HG03565 (cell line): ENCODE measurements around the gene ACADS.

Experiments
- ATAC-seq: cut with Tn5 transposase; IDR thresholded peaks from one replicate; pipeline ENCODE4 v1.9.1; 2021; ENCODE audit warnings: mild to moderate bottlenecking, moderate library complexity; ENCODE audit not compliant: unreplicated experiment

The ACADS gene

DNA sequence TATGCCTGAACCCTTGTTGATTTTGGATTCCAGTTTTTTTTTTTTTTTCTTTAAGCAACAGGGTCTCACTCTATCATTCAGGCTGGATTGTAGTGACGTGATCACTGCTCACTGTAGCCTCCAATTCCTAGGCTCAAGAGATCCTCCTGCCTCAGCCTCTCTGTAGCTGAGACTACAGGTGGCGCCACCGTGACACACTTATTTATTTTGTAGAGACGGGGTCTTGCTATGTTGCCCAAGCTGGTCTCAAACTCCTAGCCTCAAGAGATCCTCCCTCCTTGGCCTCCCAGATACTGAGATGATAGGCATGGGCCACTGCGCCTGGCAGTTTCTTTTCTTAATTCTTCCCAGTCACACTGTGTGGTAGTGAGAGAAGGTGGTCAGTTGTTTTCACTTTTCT lies 25.2 kb downstream of the ACADS start:
- no peak for ATAC-seq

DNA sequence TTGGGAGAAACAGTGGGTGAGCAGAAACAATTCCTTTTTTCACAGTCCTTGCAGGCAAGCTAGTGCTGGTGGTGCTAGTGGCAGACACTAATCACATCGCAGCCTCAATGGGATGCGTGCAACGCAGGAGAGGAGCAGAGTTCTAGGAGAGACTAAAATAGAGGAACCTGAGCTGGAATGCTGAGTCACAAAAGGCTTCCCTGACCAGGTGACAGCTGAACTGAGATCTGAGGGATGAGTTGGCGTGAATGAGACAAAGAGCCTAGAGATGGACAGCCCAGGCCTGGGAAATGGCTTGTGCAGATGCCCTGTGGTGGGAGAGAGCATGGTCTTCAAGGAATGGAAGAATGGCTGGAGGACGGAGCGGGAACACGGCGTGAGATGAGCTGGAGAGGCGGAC lies 25.8 kb downstream of the ACADS start:
- no peak for ATAC-seq

DNA sequence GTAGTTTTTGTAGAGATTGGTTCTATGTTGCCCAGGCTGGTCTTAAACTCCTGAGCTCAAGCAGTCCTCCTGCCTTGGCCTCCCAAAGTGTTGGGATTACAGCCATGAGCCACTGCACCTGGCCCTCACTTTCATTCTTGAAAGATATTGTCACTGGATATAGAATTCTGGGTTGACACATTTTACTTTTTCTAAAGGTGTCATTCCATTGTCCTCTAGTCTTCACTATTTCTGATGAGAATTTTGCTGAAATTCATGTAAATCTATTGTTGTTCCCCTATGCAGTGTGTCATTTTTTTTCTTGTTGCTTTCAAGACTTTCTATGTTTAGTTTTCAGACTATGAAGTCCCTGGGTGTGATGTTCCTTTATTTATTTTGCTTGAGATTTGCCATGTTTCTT lies 29.2 kb downstream of the ACADS start:
- ATAC-seq, result no peak

DNA sequence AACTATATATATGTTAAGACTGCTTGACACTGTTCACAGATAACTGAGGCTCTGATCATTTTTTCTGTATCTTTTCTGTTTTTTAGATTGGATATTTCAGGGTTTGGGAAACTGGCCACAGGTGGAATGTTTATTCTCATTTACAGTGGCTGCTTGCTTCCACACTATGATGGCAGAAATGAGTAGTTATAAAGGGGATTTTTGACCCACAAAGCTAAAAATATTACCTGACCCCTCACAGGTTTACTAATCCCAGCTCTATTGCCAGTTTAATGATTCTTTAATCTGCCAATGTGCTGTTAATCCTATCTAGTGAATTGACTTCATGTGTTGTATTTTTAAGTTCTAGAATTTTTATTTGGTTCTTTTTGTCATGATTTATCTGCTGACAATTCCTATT lies 29.6 kb downstream of the ACADS start:
- no peak for ATAC-seq

DNA sequence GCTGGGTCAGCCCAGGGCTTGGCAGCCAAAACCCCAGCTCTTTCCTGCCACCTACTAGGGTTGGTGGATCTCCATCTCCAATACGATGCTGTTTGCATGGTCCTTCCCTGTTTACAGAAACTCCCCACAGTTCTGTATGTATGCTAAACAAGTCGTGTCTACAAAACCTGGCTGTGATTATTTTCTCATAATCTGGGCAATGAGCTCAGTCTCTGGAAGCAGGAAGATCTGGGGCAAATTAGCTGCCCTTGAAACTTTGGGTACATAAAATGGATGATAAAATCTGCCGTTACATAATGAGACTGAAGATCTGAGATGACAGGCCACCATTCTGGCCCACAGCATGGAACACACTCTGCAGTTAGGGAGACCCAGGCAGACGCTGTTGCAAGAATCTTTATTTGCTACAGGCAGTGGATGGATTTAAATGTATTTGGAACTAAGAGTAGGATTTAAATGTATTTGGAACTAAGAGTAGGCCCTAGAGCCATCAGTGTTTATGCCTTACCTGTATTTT lies 31.7 kb downstream of the ACADS start:
- no peak for ATAC-seq

DNA sequence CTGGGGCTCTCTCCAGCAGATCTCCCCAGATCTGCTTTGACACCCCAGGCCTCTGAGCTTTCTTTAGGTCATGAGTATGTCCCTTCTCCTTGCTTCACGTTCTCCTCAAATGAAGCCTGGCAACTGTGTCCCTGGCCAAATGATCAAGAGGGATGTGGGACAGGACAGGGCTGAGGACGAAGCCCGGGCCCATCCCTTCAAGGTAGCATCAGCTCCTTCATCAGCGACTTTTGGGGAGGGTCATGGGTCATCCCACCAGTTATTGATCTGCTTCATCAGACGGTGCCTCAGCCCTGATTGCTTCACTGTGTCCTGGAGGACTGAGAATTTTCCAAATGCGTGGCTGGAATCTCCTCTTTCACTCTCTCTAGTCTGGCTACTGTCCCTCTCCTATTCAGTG lies 32.3 kb downstream of the ACADS start:
- no peak for ATAC-seq

DNA sequence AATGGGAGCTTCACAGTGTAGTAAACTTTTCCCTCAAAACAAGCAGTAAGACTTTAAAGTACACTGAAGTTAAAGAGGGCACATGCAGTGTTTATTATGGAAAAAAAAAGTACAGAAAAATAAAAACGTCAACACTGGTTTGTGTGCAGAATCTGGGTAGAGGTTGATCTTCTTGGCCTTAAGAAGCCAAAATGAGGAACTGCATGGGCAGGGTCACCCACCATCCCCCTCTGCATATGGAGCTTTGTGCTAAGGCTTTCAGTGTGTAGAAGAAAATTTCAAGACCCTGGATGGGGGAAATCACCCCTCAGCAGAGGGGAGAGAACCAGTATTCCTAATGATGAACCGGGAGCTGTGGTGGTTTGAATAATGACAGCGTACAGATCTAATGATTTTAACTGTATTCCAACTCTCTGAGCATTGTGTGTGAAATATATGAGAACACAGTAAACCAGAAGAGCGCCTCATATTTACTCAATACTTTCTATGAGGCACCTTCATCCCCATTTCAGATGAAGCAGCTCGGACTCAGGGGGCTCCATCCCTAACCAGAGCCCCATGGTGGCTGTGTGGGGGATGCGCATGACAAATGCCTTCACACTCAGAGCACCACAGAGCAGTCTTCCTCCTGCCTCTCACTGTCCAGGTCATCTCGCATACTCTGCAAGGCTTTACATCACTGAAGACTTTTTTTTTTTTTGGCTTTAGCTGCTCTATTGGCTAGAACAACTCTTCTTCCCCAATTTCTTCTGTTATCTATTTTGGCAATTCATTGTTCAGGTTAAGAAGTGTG lies 33.4 kb downstream of the ACADS start:
- ATAC-seq, result no peak

DNA sequence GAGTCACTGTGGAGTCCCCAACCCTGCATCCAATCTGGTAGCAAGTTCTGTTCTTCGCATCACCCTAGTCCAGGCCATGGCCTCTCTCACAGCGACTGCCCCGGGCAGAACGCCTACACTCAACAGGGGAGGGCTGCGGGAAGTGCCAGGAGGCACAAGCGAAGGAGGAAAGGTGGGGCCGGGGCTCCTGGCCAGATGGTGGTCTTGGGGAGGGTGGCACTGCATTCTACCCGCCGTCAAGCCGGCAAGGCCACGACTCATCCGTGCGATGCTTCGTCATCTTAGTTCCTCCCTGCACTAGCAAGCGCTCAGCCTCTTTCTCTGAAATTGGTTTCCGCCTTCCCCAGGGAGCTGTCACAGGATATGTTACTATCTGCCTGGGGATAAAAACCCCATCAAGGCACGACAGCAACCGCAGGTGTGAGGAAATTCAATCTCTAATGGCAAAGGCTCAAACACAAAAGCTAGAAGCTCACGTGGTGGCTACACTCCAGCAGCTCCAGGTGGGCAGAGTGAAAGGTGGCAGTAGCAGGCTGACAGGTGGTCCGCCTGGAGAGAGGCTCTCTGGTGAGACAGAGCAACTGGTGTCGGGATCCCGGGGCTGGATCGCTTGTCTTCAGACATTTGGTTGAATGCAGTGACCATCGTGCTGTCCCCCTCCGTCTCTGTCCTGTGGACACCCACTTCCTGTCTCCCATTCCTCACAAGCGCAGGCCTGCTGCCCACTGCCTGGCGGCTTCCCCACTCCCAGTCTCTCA lies 34.1 kb downstream of the ACADS start:
- ATAC-seq, result no peak

DNA sequence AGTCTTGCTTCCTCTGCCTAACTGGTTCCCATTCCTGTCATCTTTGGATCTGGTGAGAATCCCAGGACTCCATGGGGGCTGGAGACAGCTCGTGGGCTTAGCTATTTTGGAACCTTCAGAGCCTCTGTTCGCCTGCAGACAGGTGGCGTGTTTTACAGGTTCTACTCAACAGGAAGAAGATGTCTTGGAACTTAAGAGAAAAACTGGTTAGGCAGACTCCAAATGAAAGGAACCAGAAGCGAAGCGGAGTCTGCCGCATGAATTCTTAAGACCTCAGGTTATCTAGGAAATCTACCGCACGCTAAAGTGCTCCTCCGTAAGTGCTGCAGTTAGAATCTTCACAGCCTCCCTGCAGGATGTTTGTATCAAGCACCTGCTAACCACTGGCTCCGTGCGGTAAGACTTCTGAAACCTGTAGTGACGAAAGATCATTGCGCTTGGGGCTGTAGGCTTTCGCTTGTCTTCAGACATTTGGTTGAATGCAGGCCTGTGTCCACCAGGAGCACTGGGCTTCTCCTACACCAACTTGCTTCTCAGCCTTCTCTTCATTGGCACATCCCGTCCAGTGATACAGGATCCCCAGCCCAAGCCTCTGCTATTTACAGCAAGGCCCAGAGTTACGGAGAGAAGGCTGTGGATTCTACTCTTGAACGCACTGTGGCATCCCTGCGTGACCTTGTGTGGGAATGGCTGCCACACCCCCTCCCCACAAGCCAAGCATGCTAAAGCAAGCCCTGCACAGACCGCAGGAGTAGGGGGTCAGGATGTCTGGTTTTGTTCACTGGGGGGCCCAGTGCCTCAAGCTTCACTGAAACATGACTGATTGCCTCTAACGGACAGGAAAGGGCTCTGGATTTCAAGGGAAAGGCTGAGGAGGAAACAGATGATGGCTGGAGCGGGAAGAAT lies 35.0 kb downstream of the ACADS start:
- no peak for ATAC-seq

DNA sequence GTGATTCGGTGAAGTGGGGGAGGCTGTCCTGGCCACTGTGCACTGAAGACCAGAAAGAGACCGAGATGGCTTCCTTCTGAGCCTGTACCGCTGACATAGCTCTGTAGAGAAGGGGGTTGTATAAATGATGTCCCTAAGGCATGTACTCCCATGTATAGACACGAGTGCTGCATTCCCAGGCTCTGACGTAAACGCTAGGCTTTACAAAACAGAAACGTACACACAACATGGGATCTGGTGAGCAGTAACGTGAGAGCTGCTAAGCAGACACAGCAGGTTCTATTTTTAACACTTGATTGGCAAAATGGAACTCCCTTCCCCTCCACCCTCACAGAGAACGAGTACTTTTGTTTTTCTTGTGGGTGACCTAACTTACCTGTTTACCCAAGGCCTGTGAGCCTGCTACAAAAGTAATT lies 35.9 kb downstream of the ACADS start:
- no peak for ATAC-seq

DNA sequence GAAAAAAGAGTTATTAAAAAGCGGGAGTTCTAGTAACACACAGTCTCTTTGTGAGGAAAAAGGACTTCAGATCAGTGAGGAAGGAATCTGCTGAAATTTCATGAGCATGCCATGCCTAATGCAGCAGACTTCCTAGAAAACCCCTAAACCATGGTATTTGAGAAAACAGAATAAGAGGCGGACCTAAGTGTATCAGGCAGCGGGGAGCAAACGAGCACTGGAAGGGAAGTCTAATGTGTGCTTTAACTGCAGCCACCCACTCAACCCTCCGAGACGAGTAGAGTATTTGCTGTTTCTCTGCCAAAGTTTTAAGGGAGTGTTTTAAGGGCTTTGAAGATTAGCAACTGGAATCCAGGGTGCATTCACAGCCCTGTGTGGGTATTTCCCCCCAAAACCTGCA lies 36.5 kb downstream of the ACADS start:
- no peak for ATAC-seq

DNA sequence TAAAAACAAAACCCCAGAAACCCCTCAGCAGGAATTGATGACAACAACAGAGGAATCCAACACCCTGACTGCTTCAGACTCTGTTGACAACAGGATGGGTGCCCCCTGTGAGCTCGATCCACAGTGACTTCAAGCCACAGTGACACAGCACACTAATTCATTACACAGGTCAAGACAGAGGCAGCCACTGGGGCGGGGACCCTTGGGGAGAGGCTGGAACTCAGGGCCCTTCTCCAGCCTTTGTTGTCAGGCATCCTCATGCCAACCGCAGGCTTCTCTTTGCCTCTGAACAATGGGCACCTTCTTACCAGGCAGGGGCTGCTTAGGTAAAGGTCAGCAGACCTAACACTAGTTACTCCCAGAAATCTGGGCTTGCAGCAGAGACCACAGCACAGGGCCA lies 37.6 kb downstream of the ACADS start:
- no peak for ATAC-seq

DNA sequence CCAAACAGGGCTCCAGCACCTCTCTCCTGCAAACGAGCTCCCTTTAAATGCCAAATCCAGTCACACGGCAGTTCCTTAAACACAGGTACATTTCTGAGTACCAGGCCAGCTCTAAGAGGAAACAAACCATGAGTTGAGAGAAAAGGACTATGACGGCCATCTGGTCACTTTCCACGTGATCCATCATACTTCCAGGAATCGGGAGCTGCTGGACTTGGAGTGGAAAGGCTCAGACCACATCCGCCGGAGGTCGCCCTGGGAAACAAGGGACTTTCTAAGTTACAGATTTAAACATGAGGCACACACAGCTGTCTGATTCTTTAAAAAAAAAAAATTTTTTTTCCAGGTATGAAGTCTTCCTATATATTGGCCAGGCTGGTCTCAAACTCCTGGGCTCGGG lies 39.2 kb downstream of the ACADS start:
- ATAC-seq, result no peak

DNA sequence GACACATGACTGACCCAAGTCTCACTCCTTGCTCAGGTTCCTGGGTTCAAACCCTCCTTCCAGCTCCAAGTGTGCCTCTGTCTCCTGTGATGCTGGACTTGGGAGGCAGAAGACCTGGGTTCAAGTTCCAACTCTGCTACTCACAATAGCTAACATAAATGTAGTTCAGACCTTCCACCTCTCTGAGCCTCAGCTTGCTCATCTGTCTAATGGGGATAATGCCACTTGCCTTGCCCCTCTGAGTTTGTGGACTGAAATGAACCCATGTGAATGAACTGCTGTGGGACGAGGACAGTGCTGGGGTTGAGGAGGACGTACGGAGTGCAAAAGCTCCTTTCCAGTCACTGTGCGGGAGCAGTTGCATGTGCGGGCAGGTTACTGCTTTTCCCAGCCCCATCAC lies 40.9 kb downstream of the ACADS start:
- ATAC-seq, result no peak

DNA sequence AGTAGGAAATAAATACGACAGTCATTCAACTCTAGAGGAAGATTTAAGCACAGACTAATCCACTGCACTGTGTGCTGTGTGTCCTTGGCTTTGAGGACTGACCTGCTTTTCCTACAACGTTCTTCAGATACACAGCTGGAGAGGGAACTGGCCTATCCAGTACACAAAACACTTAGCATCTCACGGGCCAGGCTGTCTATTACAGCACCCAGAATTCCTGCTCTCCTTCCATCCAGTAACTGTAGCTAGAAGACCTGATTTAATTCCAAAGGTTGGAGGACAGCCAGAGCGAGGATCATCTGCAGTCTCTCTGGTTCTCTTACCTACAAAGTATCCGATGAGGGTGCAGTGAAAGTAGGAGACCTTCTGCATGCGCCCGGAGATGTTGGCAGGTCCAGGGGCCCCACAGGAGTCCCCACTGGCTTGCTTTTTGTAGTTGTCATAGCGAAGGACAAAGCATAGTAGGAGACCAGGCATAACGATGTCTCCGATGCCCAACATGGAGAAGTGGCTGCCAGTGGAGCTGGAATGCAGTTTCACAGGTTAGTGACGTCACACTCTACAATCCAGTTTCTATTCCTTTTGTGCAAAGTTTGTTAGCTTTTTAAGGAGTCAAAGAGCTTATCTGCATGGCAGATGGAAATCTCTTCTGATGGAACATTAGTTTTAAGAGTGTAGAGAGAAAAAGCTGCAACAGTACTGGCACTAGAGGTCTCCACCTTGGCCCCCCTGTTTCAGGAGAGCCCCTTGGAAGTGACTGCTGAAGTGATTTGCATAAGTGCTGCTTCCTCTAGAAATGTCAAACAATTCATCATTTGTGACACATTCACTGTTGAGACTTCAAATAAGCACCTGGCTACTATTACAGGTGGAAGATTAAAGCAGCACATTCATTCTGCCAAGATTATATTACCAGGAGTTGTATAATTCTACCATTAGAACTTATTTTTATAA lies 41.7 kb downstream of the ACADS start:
- ATAC-seq, result no peak

DNA sequence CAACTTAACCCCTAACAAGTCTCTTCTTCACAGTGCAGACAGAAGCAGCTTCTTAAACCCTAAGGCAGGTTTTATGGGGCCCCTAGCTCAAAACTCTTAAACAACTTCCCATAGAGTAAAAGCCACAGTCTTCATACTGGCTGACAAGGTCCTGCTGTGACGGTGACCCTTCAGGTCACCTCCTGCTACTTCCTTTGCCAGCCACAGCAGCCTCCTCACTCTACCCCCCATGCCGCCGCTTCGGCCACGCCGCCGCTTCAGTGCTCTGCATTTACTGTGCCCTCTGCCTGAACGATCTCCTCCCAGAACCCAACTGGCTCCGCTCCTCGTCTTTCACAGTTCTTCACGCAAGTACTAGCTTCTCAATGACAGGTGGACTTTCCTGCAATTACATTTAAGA lies 45.5 kb downstream of the ACADS start:
- no peak for ATAC-seq

DNA sequence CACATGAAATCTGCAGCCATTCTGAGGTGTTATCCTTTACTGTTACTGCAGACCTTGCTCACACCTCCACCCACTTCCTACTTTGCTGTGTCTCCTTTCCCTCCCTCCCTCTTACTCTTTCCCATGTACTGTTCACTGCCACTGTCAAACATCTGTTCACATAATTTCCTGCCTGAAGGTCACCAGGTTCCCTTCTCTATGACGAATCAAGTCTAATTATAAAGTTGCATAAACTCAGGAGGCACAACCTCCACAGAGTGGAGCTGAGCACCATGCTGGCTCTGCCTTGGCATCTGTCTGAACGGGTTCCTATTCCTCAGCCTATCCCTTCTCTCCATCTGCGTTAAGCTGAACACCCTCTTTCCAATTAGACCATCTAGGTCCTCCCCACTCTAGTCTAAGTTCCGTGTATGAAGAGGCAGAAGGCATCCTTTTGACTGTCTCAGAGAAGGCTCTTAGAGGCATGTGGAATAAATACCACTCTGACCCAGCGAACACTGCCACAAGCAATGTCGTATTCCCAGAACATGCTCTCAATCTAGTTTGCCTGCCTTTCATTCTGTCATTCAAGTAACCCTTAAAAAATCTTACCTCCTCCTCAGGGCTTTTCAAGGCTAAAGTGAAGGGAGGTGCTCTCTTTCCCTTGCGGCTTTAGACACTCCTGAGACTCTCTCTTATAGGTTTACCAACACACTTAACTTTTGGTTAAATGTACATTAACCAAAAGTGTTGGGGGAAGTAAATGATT lies 48.7 kb downstream of the ACADS start:
- ATAC-seq, result no peak

DNA sequence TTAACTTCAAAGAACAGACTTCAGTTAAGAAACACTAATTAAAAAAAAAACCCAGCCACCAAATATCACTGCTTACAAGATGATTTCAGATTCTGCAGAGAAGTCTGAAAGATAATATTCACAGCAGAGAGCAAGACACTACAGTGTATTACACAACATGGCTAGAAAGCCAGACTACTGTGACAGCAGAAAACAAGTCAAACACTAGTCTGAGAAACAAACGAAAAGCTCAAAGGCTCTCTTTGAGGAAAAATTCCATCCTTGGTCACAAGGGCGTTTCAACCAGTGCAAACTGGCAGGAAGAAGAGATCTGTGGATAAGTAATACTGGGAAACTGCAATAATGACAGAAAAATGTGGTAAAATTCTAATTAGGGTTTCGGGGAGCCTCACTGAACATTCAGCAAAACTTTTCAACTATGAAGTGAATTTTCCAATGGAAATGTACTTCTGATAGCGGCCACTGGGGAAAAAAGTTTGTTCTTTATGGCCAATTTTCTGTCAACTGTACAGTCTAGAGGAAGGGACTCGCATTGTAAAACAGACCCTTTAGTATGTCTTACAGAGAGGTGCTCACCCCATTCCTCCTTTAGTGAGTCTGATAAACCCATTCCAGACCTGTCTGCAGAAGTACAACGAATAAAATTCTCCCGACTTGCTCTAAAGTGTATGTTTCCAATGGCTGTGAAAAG lies 50.4 kb downstream of the ACADS start:
- ATAC-seq, result no peak

DNA sequence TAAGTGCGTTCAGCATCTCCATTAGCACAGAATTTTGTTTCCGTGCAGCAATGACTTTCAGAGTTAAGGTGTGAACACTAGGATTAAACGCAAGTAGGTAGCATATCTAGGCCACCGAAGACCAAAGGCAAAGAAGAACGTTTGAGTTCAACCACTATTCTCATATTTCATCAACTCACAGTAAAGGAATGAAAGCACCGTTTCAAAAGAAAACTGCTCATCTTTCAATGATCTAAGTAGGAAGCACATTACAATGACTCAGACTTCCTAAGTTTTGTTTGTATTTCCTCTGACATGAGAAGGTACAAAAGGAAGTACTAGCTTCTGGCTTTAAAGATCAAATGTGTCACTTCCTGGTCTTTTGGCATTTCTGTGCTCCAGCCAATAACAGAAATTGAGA lies 57.6 kb downstream of the ACADS start:
- no peak for ATAC-seq
